Panc1 (cell line): ENCODE results near the gene PGAM1.

Source experiments
- POLR2AphosphoS5 ChIP-seq: IDR thresholded peaks from 2 replicates; pipeline ENCODE4 v1.6.1; 2012; ENCODE audit warnings: mild to moderate bottlenecking, low read depth, low read length, moderate library complexity
- REST ChIP-seq, 2 experiments: IDR thresholded peaks; 2 replicates each; pipeline ENCODE4 v1.6.1; 2011 to 2012; ENCODE audit warnings: low read depth in 2 of 2, control low read depth in 1 of 2, low read length in 1 of 2, mild to moderate bottlenecking in 1 of 2, moderate library complexity in 1 of 2; ENCODE audit not compliant: insufficient read depth in 1 of 2
- SIN3A ChIP-seq: IDR thresholded peaks from 2 replicates; pipeline ENCODE4 v1.6.1; 2012; ENCODE audit warnings: low read depth, mild to moderate bottlenecking, low read length, moderate library complexity, borderline replicate concordance; ENCODE audit not compliant: insufficient read depth
- TF ChIP-seq, protein P1 (sequence below): fragments of 450-650 bp; IDR thresholded peaks from 2 replicates; pipeline ENCODE4 v1.5.1; 2017; ENCODE audit warnings: mild to moderate bottlenecking

DNA sequence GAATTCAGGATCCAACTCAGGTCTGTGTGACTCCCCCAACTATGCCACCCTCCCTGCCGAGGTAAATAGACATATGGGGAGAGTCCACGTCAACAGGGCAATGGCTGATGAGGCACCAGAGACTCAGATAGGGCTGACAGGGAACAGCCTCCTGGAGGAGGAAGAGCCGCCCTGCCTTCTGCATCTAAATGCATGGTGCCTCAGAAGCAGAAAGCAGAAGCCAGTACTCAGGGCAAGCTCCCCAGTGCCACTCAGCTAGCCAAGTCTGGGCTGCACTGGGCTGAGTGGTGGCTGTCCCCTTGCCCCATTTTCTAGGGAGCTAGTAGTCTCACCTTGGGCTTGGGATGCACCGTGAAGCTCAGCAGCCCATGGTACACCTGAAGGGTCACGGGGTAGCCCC is 35.9 kb upstream of the PGAM1 start:
- TF ChIP-seq, protein P1, sequence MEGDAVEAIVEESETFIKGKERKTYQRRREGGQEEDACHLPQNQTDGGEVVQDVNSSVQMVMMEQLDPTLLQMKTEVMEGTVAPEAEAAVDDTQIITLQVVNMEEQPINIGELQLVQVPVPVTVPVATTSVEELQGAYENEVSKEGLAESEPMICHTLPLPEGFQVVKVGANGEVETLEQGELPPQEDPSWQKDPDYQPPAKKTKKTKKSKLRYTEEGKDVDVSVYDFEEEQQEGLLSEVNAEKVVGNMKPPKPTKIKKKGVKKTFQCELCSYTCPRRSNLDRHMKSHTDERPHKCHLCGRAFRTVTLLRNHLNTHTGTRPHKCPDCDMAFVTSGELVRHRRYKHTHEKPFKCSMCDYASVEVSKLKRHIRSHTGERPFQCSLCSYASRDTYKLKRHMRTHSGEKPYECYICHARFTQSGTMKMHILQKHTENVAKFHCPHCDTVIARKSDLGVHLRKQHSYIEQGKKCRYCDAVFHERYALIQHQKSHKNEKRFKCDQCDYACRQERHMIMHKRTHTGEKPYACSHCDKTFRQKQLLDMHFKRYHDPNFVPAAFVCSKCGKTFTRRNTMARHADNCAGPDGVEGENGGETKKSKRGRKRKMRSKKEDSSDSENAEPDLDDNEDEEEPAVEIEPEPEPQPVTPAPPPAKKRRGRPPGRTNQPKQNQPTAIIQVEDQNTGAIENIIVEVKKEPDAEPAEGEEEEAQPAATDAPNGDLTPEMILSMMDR, result no peak
- TF ChIP-seq POLR2AphosphoS5, result no peak
- TF ChIP-seq SIN3A, result no peak
- no peak for TF ChIP-seq REST (IDR thresholded peaks at IDR 0.05; ENCODE audit: insufficient read depth in 1 of 2, low read depth in 2 of 2, low read length in 1 of 2)
